COLO668 (cell line): ENCODE results near the gene SLC25A42.
"Not testable (repeated sequence)": the region's sequence is repeated elsewhere in the genome, so short reads cannot be mapped to it uniquely, and the experiment has no call there.

Source experiments
- DNase-seq: peaks from one replicate; lab custom pipeline; 2025; ENCODE audit not compliant: unreplicated experiment; lab: John Stamatoyannopoulos, UW

Gene SLC25A42

DNA sequence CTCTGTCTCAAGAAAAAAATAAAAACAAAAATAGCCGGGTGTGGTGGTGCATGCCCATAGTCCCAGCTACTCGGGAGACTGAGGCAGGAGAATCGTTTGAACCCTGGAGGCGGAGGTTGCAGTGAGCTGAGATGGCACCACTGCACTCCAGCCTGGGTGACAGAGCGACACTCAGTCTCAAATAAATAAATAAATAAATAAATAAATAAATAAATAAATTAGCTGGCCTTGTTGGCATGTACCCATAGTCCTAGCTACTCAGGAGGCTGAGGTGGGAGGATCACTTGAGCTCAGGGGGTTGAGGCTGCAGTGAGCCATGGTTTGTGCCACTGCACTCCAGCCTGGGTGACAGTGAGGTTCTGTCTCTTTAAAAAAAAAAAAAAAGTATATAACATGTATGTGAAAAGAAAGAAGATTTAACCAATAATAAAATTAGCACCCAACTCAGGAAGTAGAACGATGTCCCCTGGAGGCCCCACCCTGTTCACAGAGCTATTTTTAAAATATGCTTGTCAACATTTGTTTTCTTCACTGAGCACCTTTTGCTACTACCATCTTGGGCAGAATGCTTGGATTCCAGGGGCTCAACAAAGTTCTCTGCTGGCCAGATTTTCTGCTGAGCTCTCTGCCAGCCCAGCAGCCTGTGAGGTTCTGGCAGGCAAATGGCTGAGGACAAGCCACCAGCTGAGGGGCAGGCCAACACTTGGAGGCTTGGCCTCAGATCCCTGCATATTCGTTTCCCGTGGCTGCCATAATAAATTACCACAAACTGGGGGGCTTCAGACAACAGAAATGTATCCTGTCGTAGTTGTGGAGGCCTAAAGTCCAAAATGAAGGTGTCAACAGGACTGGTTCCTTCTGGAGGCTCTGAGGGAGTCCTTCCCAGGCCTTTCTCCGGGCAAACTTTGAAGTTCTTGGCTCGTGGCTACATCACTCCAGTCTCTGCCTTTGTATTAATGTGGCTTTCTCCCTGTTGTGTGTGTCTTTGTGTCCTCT, 5.2 kb downstream of the SLC25A42 start:
- no peak for DNase-seq

DNA sequence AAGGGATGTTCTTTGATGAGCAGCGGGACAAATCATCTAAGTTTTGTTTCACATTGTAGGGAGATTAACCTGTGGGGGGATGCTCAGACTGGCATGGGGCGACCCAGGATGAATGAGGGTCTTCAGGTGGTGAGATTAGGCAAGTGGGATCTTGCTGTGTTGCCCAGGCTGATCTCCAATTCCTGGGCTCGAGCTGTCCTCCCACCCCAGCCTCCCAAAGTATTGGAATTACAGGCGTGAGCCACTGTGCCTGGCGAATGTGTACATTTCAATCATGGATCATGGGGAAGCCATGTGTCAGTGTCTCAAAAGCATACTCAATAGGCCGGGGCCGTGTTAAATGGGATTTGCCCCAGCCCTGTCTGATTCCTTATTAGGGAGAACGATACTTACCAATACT, 8.1 kb downstream of the SLC25A42 start:
- DNase-seq, result no peak

DNA sequence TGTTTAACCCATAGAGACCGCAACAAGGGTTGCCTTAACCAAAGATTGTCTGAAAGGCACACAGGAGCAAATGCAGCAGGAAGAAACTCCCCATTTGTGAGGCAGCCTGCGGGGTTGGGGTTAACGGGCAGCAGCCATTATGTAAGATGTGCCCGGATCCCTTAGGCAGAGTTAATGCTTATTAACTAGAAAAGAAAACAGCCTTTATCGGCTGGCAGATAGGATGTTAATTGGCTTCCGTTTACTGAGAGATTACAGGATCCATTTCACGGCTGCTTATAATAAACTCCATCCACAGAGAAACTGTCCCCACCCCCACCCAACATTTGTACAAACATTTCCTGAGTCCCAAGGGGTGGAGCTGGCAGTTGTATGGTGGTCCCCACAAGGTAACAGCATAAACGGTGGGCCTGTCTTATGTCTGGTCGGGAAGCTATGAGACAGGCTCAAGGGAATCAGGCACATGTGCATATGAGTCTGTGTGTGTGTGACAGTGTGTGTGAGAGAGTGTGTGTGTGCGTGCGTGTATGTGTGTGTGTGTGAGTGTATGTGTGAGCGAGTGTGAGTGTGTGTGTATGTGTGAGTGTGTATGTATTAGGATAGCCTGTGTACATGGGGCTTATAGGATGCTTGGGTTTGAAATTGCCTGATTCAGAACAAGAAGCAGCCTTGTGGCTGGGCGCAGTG, 10.5 kb downstream of the SLC25A42 start:
- DNase-seq, result no peak

DNA sequence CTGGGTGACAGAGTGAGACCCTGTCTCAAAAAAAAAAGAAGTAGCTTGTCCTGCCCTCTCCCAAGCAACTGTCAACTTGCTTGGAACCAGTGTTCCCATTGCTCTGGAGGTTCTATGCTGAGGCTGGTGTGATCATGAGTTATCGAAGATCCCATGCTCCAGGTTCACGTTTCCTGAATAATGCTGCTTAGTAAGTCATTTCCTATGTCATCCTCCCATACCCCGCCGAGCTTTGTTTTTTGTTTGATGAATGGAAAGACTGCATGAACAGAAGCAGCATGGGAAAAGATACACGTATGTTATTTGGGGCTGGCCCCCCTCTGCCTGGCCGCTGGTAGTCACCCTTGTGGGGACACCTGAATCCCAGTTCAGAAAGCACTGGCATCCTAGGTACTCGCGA, 11.3 kb downstream of the SLC25A42 start:
- no peak for DNase-seq

DNA sequence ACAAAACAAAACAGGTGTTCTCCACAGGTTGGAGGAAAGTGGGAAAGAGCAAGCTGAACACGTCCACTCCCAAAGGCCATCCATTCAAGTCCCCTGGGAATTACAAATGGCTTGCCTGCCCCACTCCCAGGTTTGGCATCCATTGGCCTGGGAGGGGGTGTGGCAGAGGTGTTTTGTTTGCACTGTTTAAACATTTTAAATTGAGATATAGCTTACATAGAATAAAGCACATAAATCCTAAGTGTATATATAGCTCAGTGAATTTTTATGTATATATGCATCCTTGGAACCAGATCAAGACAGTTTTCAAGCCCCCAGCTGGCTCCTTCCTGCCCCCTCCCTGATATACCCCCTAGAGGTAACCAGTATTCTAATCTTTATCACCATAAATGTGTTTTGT, 12.7 kb downstream of the SLC25A42 start:
- DNase-seq, result no peak

DNA sequence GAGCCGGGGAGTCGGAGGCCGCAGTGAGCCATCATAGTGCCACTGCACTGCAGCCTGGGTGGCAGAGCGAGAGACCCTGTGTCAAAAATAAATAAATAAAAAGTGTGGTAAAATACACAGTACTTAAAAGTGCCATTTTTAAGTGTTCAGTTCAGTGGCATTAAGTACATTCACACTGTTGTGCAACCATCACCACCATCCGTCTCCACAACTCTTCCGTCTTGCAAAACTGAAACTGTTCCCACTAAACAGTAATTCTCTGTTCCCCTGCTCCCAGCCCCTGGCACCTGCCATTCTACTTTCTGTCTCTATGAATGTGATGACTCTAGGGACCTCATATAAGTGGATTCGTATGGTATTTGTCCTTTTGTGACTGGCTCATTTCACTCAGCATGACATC, 13.3 kb downstream of the SLC25A42 start:
- DNase-seq, result no peak

DNA sequence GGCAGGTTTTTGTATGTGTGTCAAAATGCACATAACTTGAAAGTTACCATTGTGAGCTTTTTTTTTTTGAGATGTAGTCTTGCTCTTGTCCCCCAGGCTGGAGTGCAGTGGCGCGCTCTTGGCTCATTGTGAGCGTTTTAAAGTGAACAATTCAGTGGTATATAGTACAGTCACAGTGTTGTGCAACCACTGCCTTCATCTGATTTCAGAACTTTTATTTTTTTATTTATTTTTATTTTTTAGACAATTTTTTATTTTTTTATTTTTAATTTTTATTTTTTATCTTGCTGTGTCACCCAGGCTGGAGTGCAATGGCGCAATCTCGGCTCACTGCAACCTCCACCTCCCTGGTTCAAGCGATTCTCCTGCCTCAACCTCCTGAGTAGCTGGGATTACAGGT, 15.0 kb downstream of the SLC25A42 start:
- no peak for DNase-seq

DNA sequence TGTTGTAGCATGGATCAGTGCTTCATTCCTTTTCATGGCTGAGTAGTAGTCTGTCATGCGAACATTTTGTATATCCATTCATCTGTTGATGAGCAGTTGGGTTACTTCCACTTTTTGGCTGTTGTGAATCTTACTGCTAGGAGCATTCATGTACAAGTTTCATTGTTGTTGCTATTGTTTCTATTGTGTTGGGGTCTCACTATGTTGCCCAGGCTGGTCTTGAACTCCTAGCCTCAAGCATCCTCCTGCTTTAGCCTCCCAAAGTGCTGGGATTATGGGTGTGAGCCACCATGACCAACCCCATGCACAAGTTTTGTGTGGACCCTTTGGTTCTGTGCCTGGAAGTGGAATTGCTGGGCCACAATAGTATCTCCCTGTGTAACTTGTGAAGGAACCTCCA, 15.8 kb downstream of the SLC25A42 start:
- DNase-seq, result no peak

DNA sequence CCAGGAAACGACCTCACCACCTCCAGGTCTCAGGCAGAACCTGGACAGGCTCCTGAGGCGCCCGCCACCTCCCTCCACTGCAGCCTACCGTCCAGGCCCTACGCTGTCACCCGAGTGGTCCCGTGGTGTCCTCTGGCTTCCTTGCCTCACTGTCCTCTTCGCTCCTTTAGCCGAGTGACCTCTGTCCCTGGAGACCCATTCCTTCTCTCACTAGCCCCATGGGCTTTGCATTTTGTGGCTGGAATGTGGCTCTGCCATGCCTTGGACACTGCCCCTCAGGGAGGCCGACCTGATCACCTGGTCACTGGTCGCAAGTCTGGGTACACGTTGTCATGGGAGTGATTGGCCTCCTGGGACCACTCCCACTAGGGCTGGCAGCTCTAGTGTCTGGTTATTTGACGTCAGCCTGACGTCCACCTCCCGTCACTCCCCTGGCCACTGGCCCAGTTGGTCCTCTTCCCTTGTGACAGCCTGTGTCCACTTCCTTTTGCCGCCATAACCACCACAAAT, 17.9 kb downstream of the SLC25A42 start:
- no peak for DNase-seq

DNA sequence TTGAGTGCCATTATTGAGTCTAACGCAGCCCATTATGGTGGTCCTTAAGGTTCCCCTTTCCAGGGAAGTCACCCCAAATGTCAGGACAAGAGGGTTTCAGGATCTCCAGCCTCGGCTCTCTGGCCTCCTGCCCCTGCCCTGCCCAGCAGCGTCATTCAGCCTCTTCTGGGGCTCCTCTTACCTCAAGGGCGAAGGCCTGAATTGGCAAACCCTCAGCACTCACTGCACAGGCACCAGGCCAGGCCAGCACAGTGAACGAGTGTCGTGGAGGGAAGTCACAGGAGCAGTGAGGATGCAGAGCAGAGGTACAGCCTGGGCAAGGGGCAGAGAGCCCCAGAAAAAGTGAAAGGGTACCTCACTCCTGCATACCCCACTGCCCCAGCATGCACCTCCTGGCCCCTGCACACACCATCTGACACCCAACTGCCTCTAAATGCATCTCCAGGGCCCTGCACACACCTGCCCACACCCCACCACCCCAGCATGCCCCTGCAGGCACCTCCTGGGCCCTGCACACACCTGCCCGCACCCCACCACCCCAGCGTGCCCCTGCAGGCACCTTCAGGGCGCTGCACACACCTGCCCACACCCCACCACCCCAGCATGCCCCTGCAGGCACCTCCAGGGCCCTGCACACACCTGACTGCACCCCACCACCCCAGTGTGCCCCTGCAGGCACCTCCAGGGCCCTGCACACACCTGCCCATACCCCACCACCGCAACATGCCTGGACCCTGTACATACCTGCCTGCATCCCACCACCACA, 19.8 kb downstream of the SLC25A42 start:
- DNase-seq, result no peak

DNA sequence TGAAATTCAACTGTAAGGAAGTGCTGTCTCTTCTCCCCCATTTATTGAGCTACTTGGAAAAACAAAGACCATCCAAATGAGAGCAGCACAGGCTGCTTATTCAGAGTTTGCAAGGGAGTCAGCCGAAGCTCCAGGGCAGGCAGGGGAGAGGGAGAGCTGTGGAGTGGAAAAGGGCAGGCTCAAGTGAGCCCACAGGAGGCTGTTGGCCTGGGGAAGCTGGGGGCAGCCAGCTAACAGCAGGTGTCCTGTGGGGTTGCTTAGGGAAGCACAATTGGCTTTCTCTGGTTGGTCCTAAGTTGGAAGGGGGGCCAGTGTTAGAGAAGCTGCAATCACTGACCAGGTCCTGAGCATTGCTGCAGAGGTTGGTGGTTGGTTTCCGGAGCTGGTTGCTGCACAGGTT, 23.9 kb downstream of the SLC25A42 start:
- no peak for DNase-seq

DNA sequence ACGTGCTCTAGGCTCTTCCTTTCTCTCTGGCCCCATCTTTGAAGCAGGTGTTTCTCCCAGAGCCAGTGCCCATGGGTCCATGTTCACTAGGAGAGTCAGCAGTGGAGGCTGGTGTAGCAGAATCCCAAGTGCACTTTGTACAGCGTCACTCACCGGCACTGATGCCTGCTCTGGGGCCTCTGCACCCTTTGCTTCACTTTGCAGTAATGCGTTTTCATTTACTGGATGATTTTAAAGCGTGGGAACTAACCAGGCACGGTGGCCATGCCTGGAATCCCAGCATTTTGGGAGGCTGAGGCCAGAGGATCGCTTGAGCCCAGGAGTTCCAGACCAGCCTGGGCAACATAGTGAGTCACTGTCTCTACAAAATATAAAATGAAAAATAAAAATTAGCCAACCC, 30.7 kb downstream of the SLC25A42 start:
- DNase-seq, result no peak

DNA sequence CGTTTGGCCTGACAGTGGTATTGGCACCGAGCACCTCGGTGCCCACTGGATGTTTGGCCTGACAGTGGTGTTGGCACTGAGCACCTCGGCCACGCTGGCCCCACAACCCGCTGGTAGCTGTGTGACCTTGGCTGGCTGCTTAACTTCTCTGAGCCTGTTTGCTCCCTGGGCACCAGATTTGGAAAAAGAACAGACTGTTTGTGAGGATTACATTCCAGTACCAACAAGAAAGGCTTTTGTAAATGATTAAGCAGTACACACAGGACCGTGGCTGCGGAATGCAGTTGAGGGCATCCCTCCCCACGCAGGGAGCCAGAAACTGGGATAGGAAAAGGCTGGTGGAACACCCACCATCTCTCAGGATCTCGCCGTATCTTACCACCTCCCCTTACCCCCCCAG, 31.9 kb downstream of the SLC25A42 start:
- DNase-seq, result no peak

DNA sequence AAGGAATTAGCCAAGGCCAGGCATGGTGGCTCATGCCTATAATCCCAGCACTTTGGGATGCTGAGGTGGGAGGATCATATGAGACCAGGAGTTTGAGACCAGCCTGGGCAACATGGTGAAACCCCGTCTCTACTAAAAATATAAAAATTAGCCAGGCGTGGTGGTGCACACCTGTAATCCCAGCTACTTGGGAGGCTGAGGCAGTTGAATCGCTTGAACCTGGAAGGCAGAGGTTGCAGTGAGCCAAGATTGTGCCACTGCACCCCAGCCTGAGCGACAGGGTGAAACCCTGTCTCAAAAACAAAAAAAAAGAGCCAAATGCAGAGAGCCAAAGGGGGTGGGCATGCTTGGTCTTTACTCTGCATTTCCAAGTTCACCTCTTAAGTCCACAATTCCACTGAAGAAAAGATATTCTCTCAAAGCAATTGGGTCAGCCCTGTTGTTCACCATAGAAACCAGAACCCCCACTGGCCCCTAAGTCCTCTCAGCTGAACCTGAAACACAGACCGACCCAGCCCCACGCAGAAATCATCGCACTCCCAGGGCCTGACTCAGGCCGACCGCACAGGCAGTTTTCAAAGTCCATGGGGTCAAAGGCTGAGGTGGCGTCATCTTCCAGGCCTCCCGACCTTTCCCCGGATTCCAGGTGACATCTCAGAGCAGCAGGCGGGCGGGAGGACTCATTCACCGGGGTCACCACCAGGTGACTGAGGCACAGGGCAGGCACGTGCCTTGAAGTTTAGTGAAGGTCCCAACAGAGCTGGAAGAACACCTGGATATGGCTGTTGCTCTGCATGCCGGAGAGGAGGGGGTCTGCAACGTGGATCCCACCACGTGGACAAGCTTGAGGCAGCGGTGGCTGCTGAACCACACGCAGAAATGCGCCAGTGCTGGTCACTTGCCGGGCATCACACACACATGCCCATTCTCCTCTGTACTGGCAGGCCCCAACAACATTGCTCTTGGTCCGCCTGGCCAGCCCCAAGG, 33.1 kb downstream of the SLC25A42 start:
- no peak for DNase-seq

DNA sequence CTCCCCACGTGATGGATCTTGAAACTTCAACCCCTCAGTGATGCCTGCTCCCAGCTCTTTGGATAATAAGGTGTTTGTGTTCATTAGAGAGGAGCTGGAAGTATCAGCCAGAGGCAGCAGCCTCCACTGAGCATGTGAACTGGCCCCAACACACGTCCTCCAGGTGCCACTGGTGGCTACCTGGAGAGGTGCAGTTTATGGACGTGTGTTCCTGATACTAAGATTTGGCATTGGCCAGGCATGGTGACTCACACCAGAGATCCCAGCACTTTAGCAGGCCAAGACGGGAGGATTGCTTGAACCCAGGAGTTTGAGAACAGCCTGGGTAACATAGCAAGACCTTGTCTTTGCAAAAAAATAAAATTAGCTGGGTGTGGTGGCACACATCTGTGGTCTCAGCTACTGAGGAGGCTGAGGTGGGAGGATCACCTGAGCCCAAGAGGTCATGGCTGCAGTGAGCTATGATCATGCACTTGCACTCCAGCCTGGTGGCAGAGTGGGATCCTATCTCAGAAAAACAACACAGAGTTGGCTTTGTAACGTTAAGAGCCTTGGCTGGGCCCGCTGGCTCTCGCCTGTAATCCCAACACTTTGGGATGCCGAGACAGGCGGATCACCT, 34.4 kb downstream of the SLC25A42 start:
- DNase-seq, result no peak

DNA sequence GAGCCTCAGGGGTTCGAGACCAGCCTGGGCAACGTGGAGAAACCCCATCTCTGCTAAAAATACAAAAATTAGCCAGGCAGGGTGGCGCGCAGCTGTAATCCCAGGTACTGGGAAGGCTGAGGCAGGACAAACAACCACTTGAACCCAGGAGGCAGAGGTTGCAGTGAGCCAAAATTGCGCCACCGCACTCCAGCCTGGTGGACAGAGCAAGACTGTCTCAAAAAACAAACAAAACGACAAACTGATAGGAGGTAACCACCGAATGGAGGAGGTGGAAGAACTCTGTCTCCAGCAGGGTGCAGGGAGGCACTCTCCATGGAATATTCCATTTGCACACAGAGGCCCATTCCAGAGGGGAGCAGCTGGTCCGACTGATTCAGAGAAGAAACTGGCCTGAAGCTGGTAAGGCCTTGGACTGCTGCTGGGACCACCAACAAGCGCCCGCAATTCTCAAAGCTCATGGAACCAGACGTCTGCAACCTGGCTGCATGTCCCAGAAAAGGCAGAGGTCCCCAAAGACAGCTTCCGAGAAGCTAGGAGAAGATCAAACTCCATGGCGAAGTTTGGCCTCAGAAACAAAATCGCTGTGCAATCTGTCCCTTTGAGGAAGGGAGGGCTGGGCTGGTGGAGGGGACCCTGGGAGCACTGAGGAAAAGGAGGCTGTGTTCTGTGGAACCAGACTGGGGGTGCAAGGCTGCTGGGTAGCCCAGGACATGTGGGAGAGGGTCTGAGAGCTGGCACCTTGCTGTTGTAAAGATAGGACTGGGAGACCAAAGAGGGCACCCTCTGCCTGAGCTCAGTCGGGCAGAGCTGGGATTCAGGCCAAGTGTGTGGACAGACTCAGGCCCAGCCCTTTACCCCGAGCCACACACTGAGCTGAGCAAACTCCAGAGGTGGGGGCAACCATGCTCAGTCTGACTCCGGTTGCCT, 35.2 kb downstream of the SLC25A42 start:
- DNase-seq, result no peak

DNA sequence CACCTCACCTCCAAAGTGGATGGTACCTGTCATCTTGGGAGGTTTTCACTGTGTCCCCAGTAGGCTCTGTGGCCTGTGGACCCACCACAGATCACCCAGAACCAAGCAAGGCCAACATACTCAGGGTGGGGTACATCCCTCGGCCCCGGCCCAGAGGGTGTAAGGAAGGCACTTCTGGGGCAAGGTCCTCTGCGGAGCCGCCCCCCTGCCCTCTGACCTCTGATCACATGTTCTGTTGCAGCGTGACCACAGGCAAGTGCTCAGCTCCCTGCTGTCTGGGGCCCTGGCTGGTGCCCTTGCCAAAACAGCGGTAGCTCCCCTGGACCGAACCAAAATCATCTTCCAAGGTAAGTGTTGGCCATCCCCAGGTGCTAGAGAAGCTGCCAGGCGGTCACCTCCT, 37.7 kb downstream of the SLC25A42 start:
- DNase-seq, result no peak

DNA sequence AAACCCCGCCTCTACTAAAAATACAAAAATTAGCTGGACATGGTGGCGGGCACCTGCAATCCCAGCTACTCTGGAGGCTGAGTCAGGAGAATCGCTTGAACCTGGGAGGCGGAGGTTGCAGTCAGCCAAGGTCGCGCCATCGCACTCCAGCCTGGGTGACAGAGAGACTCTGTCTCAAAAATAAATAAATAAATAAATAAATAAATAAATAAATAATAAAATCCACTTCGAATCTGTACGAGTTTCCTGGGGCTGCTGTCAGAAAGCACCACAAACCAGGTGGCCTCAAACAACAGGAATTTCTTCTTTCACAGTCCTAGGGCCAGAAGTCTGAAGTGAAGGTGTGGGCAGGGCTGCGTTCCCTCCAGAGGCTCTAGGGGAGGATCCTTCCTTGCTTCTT, 38.8 kb downstream of the SLC25A42 start:
- DNase-seq, result not testable (repeated sequence)

DNA sequence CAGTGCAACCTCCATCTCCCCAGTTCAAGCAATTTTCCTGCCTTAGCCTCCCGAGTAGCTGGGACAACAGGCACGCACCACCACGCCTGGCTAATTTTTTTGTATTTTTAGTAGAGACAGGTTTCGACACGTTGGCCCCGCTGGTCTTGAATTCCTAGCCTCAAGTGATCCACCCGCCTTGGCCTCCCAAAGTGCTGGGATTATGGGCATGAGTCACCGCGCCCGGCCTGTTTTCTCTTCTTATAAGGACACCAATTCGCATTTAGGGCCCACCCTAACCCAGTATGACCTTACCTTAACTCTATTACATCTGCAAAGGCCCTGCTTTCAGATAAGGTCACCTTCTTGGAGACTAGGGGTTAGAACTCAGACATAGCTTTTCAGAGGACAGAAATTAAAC, 39.4 kb downstream of the SLC25A42 start:
- no peak for DNase-seq
